ENCODE measurements around the gene FAM83C.

FAM83C gene

GRCh38 chr20:35307666-35308653 lies 15.7 kb upstream of the FAM83C start:
- H3K27ac ChIP-seq = no peak overlapping the region
- TF ChIP-seq CTCF (IDR thresholded peaks at IDR 0.05) = no peak
- TF ChIP-seq ZFX (IDR thresholded peaks at IDR 0.05; ENCODE audit: borderline replicate concordance) = no peak

DNA sequence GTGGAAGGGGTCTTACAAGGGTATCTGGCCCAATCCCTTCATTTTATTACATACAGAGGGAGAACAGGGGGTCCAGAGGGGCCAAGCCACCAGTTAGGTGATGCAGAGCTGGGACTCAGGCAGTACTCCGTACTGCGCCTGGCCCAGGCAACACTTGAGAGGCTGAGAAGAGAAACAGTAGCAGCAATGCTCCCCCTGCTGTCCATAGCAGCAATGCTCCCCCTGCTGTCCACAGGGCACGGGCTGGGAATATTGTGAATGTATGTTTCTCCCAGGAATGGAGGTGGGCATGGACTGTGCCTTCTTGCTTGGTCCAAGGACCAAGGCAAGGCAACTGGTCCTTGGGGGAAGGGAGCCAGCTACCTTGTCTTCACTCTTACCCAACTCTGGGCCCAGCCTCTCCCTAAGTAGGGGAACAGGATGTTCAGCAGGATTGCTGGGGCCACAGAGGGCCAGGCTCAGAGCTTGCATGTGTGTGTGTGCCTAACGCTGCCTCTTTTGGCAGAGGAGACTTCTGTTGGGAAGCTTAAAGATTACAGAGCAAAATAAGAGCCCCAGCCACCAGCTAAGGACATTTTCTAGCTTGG lies 14.8 kb upstream of the FAM83C start:
- no peak for TF ChIP-seq ZFX (IDR thresholded peaks at IDR 0.05; ENCODE audit: borderline replicate concordance)
- TF ChIP-seq CTCF (IDR thresholded peaks at IDR 0.05) = peak; percentile 91
- H3K27ac ChIP-seq = no peak overlapping the region

- no peak overlapping the region for H3K27ac ChIP-seq
- TF ChIP-seq ZFX (IDR thresholded peaks at IDR 0.05; ENCODE audit: borderline replicate concordance) (no peak), CTCF (IDR thresholded peaks at IDR 0.05) (no peak)
Observed at GRCh38 chr20:35305682-35306556, 13.7 kb upstream of the FAM83C start.

GRCh38 chr20:35304956-35305355 lies 12.7 kb upstream of the FAM83C start:
- no peak overlapping the region for H3K27ac ChIP-seq

GRCh38 chr20:35303735-35304491 lies 11.7 kb upstream of the FAM83C start:
- H3K27ac ChIP-seq = no peak overlapping the region
- peak; percentile 98 for TF ChIP-seq CTCF (IDR thresholded peaks at IDR 0.05)
- TF ChIP-seq ZFX (IDR thresholded peaks at IDR 0.05; ENCODE audit: borderline replicate concordance) = no peak

More at GRCh38 chr20:35304956-35305355, 12.7 kb upstream of the FAM83C start:
- TF ChIP-seq CTCF (IDR thresholded peaks at IDR 0.05) = no peak
- TF ChIP-seq ZFX (IDR thresholded peaks at IDR 0.05; ENCODE audit: borderline replicate concordance) = no peak

DNA sequence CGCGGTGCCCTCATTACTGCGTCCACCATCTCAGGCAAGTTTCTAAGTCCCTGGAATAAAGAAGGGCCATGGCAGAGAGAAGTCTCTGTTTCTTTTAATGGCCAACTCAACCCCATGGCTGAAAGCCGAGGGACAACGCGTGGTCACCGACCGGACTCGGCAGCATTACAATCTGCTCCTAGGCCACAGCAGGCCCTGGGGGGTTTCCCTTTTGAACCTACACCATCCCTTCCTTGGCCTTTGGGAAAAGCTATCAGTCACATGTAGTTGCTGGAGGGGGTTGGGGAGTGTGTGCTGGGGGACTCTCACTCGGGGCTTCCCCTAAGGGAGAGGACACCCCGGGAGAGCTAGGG lies 11.1 kb upstream of the FAM83C start:
- no peak for TF ChIP-seq ZFX (IDR thresholded peaks at IDR 0.05; ENCODE audit: borderline replicate concordance)
- no peak for TF ChIP-seq CTCF (IDR thresholded peaks at IDR 0.05)
- no peak overlapping the region for H3K27ac ChIP-seq
